HFFc6 (cell line): ENCODE measurements around the gene ERMARD. TPM values are rescaled to one million over a fixed set of nuclear protein-coding genes. Genes with fewer than 3 reads are reported as not detected.

Experiments used
- DNase-seq: peaks from one replicate; pipeline ENCODE4 v3.0.0-alpha.2; 2018
- H3K27ac Mint-ChIP-seq: 2 replicates; pipeline ENCODE4 v1.8.0; 2020; ENCODE audit warnings: mild to moderate bottlenecking, mixed read lengths
- H3K27me3 Mint-ChIP-seq: 2 replicates; pipeline ENCODE4 v1.8.0; 2021; ENCODE audit warnings: mild to moderate bottlenecking, moderate library complexity, mixed read lengths; ENCODE audit not compliant: insufficient read depth
- H3K36me3 Mint-ChIP-seq: 2 replicates; pipeline ENCODE4 v1.8.0; 2021; ENCODE audit warnings: low read depth, mixed read lengths
- H3K4me1 Mint-ChIP-seq: 2 replicates; pipeline ENCODE4 v1.8.0; 2020; ENCODE audit warnings: low read depth, mixed read lengths
- H3K4me3 Mint-ChIP-seq: 2 replicates; pipeline ENCODE4 v1.8.0; 2020; ENCODE audit warnings: mild to moderate bottlenecking, moderate library complexity, mixed read lengths
- H3K9me3 Mint-ChIP-seq: 2 replicates; pipeline ENCODE4 v1.8.0; 2020; ENCODE audit warnings: mild to moderate bottlenecking, mixed read lengths
- CTCF ChIP-seq: fragments of 200-600 bp; sonication (generic); IDR thresholded peaks from 2 replicates; pipeline ENCODE4 v1.5.0; 2021; ENCODE audit warnings: antibody characterized with exemption, mild to moderate bottlenecking
- total RNA-seq, 6 experiments: library from RNA; stranded (reverse); fragmentation: NEBNext Ultra II Directional; extraction: Animal tissue kit (Norgen Biotek cat#: 25700); gene quantifications; 2 replicates in 1 of 6; 3 replicates in 5 of 6; pipeline ENCODE4 v1.2.3, GENCODE V29; 2021

The ERMARD gene
- total RNA-seq, 6 experiments from 2014 or later, result 13.7 to 17.5 (median 15.9) TPM

GRCh38 chr6:169793408-169793807 lies 42.0 kb downstream of the ERMARD start:
- H3K27ac Mint-ChIP-seq, result no peak overlapping the region
- no peak for DNase-seq
- H3K4me3 Mint-ChIP-seq, result no peak overlapping the region
- peaks cover 12% of the 10 kb centered on the region for H3K27me3 Mint-ChIP-seq
- no peak for TF ChIP-seq CTCF
- H3K9me3 Mint-ChIP-seq, result no peaks in the 10 kb centered on the region
- no peaks in the 10 kb centered on the region for H3K36me3 Mint-ChIP-seq
- H3K4me1 Mint-ChIP-seq, result peaks cover 22% of the 10 kb centered on the region

GRCh38 chr6:169794317-169795055 lies 43.1 kb downstream of the ERMARD start:
- Mint-ChIP-seq H3K4me3 (no peak overlapping the region), H3K27me3 (peaks cover 15% of the 10 kb centered on the region), H3K27ac (no peak overlapping the region), H3K36me3 (no peaks in the 10 kb centered on the region), H3K4me1 (peaks cover 20% of the 10 kb centered on the region), H3K9me3 (no peaks in the 10 kb centered on the region)
- DNase-seq, result no peak
- TF ChIP-seq CTCF, result no peak

- H3K9me3 Mint-ChIP-seq, result no peaks in the 10 kb centered on the region
- H3K36me3 Mint-ChIP-seq, result no peaks in the 10 kb centered on the region
- TF ChIP-seq CTCF, result no peak
- peaks cover 14% of the 10 kb centered on the region for H3K4me1 Mint-ChIP-seq
- H3K27ac Mint-ChIP-seq, result no peak overlapping the region
- DNase-seq, result no peak
- H3K4me3 Mint-ChIP-seq, result no peak overlapping the region
- peaks cover 15% of the 10 kb centered on the region for H3K27me3 Mint-ChIP-seq
These were observed 43.8 kb downstream of the ERMARD start for GRCh38 chr6:169795196-169795595.

DNA sequence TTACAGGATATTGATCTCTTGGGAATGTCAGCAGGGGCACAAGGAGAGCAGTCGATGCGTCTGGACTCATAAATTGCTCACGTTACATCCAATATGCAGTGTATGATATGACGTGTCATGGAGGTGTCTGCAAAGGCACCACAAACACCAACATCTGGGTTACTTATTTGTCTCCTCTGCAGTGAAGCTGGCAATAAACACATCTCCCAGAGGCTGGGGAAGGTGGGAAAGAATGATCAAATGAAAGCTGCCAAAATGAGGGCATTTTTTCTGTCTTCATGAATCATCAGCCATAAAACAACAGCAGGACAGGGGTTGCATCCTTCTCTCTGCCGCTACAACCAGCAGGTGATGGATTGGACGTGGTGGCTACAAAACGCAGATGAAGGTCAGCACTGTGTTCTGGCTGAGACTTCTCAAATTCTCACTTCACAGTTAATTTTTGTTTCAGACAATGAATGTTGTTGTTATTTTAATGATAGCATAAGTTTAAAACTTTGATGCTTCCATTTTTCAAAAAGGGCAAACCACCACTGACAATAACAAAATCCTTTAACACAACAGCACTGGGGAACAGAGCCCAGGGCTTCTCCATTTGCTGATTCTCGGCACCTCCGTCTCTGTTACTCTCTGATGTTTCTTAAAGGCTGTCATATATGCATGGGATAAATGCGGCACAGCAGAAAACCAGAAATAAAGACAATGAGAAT lies 47.5 kb downstream of the ERMARD start:
- Mint-ChIP-seq H3K27ac (no peak overlapping the region), H3K4me3 (no peak overlapping the region), H3K4me1 (peaks cover 8% of the 10 kb centered on the region), H3K9me3 (no peaks in the 10 kb centered on the region), H3K27me3 (peaks cover 12% of the 10 kb centered on the region), H3K36me3 (no peaks in the 10 kb centered on the region)
- TF ChIP-seq CTCF, result no peak
- no peak for DNase-seq

DNA sequence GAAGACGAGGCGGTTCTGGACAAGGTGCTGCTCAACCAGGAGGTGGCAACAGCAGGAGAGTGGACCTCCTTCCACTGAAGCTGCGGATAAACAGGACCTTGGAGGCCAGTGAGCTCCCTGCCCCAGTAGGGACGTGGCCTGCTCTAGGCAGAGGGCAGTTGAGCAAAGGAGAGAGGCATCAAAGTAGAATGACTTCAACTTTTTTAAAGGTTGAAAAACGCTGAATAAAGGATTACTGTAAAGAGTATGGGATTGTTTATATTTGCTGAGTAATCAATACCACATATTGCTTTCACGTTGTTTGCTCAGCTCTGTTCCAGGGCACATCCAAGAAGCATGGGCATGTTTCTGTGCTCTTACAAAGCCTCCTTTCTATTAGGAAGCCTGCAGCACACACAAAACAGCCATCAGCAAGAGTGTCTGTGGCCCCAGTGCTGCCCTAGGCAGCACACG lies 48.1 kb downstream of the ERMARD start:
- H3K36me3 Mint-ChIP-seq, result no peaks in the 10 kb centered on the region
- no peaks in the 10 kb centered on the region for H3K9me3 Mint-ChIP-seq
- TF ChIP-seq CTCF, result no peak
- peaks cover 8% of the 10 kb centered on the region for H3K4me1 Mint-ChIP-seq
- H3K4me3 Mint-ChIP-seq, result no peak overlapping the region
- H3K27ac Mint-ChIP-seq, result no peak overlapping the region
- H3K27me3 Mint-ChIP-seq, result peaks cover 8% of the 10 kb centered on the region
- no peak for DNase-seq
